HL-60 (cell line): ENCODE data around the gene MRGPRG.

Source experiments
- CTCF ChIP-seq: IDR thresholded peaks from one replicate; pipeline ENCODE4 v1.5.1; 2011; ENCODE audit warnings: low read length, control low read depth, inconsistent platforms; ENCODE audit not compliant: insufficient read depth
- GABPA ChIP-seq: IDR thresholded peaks from 2 replicates; pipeline ENCODE4 v1.6.1; 2012; ENCODE audit warnings: low read depth
- POLR2AphosphoS5 ChIP-seq: IDR thresholded peaks from 2 replicates; pipeline ENCODE4 v1.6.1; 2012; ENCODE audit warnings: low read depth

DNA sequence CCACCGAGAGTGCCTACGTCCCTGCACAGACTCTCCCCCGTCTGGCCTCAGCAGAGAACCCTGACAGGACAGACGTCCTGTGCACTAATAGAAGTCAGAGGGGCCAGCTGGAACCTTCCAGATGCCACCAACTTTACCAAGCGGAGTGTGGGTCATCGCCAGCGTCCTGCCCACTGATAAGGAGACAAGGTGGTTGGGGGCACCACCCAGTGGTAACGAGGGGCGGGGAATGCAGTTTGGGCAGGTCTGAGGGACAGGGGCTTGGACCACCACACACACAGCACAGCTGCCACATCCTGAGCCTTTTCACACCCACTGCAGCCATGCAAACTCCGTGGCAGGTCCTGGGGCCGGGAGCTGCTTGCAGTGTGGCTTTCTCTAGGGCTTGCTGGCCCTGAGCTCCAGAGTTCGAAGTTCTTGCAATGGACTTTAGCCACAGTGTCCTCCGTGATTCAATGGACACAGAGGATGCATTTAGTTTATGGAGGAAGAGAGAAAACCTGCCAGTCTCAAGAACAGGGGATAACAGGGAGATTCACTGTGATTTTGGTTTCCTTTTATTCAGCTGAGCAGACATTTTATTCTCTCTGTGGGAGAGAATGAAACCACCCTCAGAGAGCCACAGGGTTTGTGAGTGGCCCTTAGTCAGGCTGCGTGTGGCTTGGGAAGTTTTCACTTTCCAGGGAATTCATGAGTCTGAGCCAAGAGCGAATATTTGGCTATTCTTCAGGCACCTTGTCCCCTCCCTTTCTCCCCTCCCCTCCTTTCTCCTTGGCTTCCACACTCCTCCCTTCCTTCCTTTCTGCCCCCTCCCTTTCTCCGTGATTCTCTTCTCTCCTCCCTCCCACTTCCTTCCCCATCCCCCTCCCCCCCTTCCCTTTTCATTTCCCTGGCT, 13.1 kb downstream of the MRGPRG start:
- no peak for TF ChIP-seq POLR2AphosphoS5
- TF ChIP-seq CTCF = no peak
- TF ChIP-seq GABPA = no peak
